HG03521 (cell line): ENCODE measurements around the gene TMEM248.
"Not testable (repeated sequence)": the region's sequence is repeated elsewhere in the genome, so short reads cannot be mapped to it uniquely, and the experiment has no call there.

Source experiments
- ATAC-seq: cut with Tn5 transposase; IDR thresholded peaks from one replicate; pipeline ENCODE4 v1.9.1; 2021; ENCODE audit warnings: mild to moderate bottlenecking, moderate library complexity; ENCODE audit not compliant: unreplicated experiment

The TMEM248 gene

GRCh38 chr7:66995050-66995776 is 74.2 kb downstream of the TMEM248 start, which contains the start of gene SBDS:
TSS of gene SBDS (minus strand) at chr7:66995586. CDS start at chr7:66995417, 169 bp downstream.
- peak; percentile 62 for ATAC-seq

GRCh38 chr7:66996444-66997191 is 75.6 kb downstream of the TMEM248 start, which contains the start of gene TYW1:
TSS of gene TYW1 (plus strand) at chr7:66996833. CDS start at chr7:66996979, 146 bp downstream.
- peak; percentile 85 for ATAC-seq

DNA sequence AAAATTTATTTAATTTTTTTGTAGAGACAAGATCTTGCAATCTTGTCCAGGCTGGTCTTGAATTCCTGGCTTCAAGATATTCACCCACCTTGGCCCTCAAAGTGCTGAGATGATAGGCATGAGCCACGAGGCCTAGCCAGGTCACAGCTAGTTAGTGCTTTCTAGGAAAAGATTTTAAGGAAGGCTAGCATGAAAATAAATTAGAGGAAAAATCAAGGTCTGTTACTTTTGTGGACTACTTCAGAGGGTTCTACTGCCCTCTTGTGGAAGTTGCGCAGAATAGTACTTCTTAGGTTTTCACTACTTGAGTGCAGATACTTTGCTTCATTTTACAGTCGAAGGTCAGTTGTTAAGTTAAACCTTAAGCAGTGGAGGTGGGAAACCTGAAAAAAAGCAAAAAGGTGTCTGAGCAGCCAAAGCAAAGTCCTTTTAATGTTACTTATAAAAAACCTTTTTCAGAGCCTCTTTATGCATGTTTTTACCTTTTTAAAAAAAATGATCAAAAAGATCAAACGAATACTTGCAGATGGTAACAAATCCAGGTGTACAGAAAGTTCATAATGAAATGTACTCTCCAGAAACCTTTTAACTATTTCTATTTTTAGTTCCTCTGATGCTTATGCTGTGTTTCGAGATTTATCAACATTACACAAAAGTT is 79.7 kb downstream of the TMEM248 start:
- not testable (repeated sequence) for ATAC-seq

- not testable (repeated sequence) for ATAC-seq
Measured at GRCh38 chr7:67004145-67004544, 83.1 kb downstream of the TMEM248 start.

DNA sequence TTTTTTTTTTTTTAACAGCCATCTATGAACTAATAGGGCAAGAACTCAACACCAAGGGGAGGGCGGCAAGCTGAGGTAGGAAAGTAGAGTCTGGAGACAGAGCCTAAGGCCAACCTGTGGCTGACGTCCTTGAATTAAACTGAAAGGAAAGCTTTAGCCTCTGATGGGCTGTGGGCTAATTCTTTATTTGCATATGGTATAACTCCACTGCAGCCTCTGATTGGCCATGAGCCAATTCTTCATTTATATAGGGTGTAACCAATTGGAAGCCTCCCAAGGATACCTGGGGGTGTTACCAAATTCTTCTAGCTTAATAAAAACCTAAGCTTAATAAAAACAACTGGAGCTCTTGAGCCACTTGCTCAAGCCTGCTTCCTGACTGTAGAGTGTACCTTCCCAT is 85.9 kb downstream of the TMEM248 start:
- ATAC-seq: no peak
